Neural cell (in vitro differentiated cells): ENCODE data around the gene RFWD3.

ENCODE experiments used
- EP300 ChIP-seq: fragments of 450-650 bp; conservative IDR thresholded peaks from 2 replicates; pipeline ENCODE4 v1.6.1; 2014; ENCODE audit warnings: antibody characterized with exemption, mild to moderate bottlenecking, moderate library complexity; ENCODE audit not compliant: poor library complexity, severe bottlenecking
- MXI1 ChIP-seq: fragments of 450-650 bp; conservative IDR thresholded peaks from 2 replicates; pipeline ENCODE4 v1.6.1; 2014; ENCODE audit warnings: antibody characterized with exemption, mild to moderate bottlenecking; ENCODE audit not compliant: poor library complexity, severe bottlenecking
- TF ChIP-seq, protein P1 (sequence below): fragments of 450-650 bp; IDR thresholded peaks from 2 replicates; pipeline ENCODE4 v1.5.1; 2014; ENCODE audit warnings: antibody characterized with exemption, mild to moderate bottlenecking, moderate library complexity; ENCODE audit not compliant: poor library complexity, severe bottlenecking

DNA sequence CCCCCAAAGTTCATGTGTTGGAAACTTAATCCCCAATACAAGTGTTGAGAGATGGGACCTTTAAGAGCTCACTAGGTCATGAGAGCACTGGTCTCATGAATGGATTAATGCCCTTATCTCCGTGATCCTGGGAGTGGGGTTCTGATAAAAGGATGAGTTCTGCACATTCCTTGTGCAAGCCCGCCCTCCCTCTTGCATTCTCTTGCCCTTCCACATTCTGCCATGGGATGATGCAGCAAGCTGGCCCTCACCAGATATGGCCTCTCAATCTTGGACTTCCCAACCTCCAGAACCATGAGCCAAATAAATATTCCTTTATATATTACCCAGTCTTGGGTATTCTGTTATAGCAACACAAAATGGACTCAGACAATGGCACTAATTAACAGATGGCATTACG lies 73.8 kb downstream of the RFWD3 start:
- TF ChIP-seq MXI1 (no peak), EP300 (no peak)
- TF ChIP-seq, protein P1, sequence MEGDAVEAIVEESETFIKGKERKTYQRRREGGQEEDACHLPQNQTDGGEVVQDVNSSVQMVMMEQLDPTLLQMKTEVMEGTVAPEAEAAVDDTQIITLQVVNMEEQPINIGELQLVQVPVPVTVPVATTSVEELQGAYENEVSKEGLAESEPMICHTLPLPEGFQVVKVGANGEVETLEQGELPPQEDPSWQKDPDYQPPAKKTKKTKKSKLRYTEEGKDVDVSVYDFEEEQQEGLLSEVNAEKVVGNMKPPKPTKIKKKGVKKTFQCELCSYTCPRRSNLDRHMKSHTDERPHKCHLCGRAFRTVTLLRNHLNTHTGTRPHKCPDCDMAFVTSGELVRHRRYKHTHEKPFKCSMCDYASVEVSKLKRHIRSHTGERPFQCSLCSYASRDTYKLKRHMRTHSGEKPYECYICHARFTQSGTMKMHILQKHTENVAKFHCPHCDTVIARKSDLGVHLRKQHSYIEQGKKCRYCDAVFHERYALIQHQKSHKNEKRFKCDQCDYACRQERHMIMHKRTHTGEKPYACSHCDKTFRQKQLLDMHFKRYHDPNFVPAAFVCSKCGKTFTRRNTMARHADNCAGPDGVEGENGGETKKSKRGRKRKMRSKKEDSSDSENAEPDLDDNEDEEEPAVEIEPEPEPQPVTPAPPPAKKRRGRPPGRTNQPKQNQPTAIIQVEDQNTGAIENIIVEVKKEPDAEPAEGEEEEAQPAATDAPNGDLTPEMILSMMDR, result no peak
